Mesenchymal stem cell (in vitro differentiated cells and primary cell): Measurements from ENCODE around the gene LIPM.

ENCODE experiments used
- DNase-seq: peaks from one replicate; pipeline ENCODE4 v3.0.0-alpha.2; 2013
- H2AFZ ChIP-seq: one replicate; pipeline ENCODE4 v1.6.1; 2013; ENCODE audit warnings: low read depth, mild to moderate bottlenecking, control low read depth, inconsistent platforms, low read length, moderate library complexity
- H2AK5ac ChIP-seq: 2 replicates; pipeline ENCODE4 v1.6.1; 2013; ENCODE audit warnings: low read length, moderate library complexity, mild to moderate bottlenecking, inconsistent platforms; ENCODE audit not compliant: severe bottlenecking
- H2BK120ac ChIP-seq: one replicate; pipeline ENCODE4 v1.6.1; 2013; ENCODE audit warnings: low read depth, mild to moderate bottlenecking, inconsistent platforms, low read length, moderate library complexity
- H2BK12ac ChIP-seq, 2 experiments: one replicate each; pipeline ENCODE4 v1.6.1; 2013; ENCODE audit warnings: inconsistent platforms in 2 of 2, low read length in 2 of 2, mild to moderate bottlenecking in 2 of 2, moderate library complexity in 2 of 2, control low read depth in 1 of 2
- H2BK15ac ChIP-seq: one replicate; pipeline ENCODE4 v1.6.1; 2013; ENCODE audit warnings: mild to moderate bottlenecking, low read depth, inconsistent platforms; ENCODE audit not compliant: poor library complexity, severe bottlenecking
- H2BK5ac ChIP-seq: 2 replicates; pipeline ENCODE4 v1.6.1; 2013; ENCODE audit warnings: low read depth, mild to moderate bottlenecking, low read length, control low read depth, inconsistent platforms; ENCODE audit not compliant: poor library complexity, severe bottlenecking
- H3K14ac ChIP-seq, 2 experiments: one replicate each; pipeline ENCODE4 v1.6.1; 2013; ENCODE audit warnings: inconsistent platforms in 2 of 2, low read length in 2 of 2, control low read depth in 1 of 2, mild to moderate bottlenecking in 1 of 2, moderate library complexity in 1 of 2
- H3K18ac ChIP-seq, 2 experiments: one replicate each; pipeline ENCODE4 v1.6.1; 2013; ENCODE audit warnings: inconsistent platforms in 2 of 2, low read length in 2 of 2, control low read depth in 1 of 2, low read depth in 1 of 2, mild to moderate bottlenecking in 1 of 2
- H3K23ac ChIP-seq, 2 experiments: one replicate each; pipeline ENCODE4 v1.6.1; 2013; ENCODE audit warnings: inconsistent platforms in 2 of 2, low read length in 2 of 2, mild to moderate bottlenecking in 2 of 2, moderate library complexity in 2 of 2, control low read depth in 1 of 2
- H3K27ac ChIP-seq: 2 replicates; pipeline ENCODE4 v1.5.1; 2013; ENCODE audit warnings: mild to moderate bottlenecking, moderate library complexity, low read length, control low read depth, inconsistent platforms; ENCODE audit not compliant: poor library complexity, severe bottlenecking
- H3K27me3 ChIP-seq, 2 experiments: 2 replicates each; pipeline versions ENCODE4 v1.6.1 to v1.7.0; 2013; ENCODE audit warnings: low read length in 2 of 2, mild to moderate bottlenecking in 2 of 2, moderate library complexity in 2 of 2, control low read depth in 1 of 2, inconsistent platforms in 1 of 2; ENCODE audit not compliant: control insufficient read depth in 1 of 2, insufficient read depth in 1 of 2
- H3K36me3 ChIP-seq, 2 experiments: 2 replicates each; pipeline versions ENCODE4 v1.6.1 to v1.7.0; 2013; ENCODE audit warnings: low read length in 2 of 2, control low read depth in 1 of 2, inconsistent platforms in 1 of 2, low read depth in 1 of 2, mild to moderate bottlenecking in 1 of 2; ENCODE audit not compliant: insufficient read depth in 2 of 2, control insufficient read depth in 1 of 2
- H3K4ac ChIP-seq, 2 experiments: one replicate each; pipeline ENCODE4 v1.6.1; 2013; ENCODE audit warnings: inconsistent platforms in 2 of 2, low read length in 2 of 2, mild to moderate bottlenecking in 2 of 2, moderate library complexity in 2 of 2, control low read depth in 1 of 2, low read depth in 1 of 2
- H3K4me1 ChIP-seq: 2 replicates; pipeline ENCODE4 v1.6.1; 2013; ENCODE audit warnings: low read depth, low read length, control low read depth; ENCODE audit not compliant: control insufficient read depth, insufficient read depth
- H3K4me2 ChIP-seq: 2 replicates; pipeline ENCODE4 v1.6.1; 2013; ENCODE audit warnings: low read length, mild to moderate bottlenecking, inconsistent platforms; ENCODE audit not compliant: poor library complexity, severe bottlenecking
- H3K4me3 ChIP-seq, 2 experiments: 2 replicates each; pipeline versions ENCODE4 v1.5.1 to v1.7.0; 2013; ENCODE audit warnings: low read length in 2 of 2, mild to moderate bottlenecking in 2 of 2, control low read depth in 1 of 2, low read depth in 1 of 2; ENCODE audit not compliant: insufficient read depth in 1 of 2
- H3K79me1 ChIP-seq: replicated peaks from 2 replicates; pipeline ENCODE4 v1.6.1; 2013; ENCODE audit warnings: mild to moderate bottlenecking, control low read depth, low read length, inconsistent platforms; ENCODE audit not compliant: poor library complexity, severe bottlenecking
- H3K9ac ChIP-seq: 2 replicates; pipeline ENCODE4 v1.7.0; 2013; ENCODE audit warnings: mild to moderate bottlenecking, low read length, moderate library complexity
- H3K9me3 ChIP-seq: 2 replicates; pipeline ENCODE4 v1.7.0; 2013; ENCODE audit warnings: mild to moderate bottlenecking, low read length; ENCODE audit not compliant: control insufficient read depth
- H4K8ac ChIP-seq: one replicate; pipeline ENCODE4 v1.6.1; 2013; ENCODE audit warnings: inconsistent platforms, mild to moderate bottlenecking, low read length, moderate library complexity
- H4K91ac ChIP-seq: one replicate; pipeline ENCODE4 v1.6.1; 2013; ENCODE audit warnings: mild to moderate bottlenecking, low read length, inconsistent platforms
- WGBS: methylation state at CpG from one replicate; pipeline ENCODE4 v1.1.7; 2013; ENCODE audit warnings: mixed read lengths; 5-methylcytosine and 5-hydroxymethylcytosine counted together

Gene LIPM

GRCh38 chr10:88854684-88855083 is 52.2 kb downstream of the LIPM start:
- H3K27ac ChIP-seq = no peak overlapping the region
- DNase-seq = no peak
- H3K27me3 ChIP-seq = no peaks in the 10 kb centered on the region
- whole genome bisulfite sequencing = 80% methylated on average over 3 of the region's 3 CpGs
- no peak overlapping the region for H4K8ac ChIP-seq
- H3K4me3 ChIP-seq = no peak overlapping the region
- H3K4me1 ChIP-seq = peaks cover 2% of the 10 kb centered on the region
- H3K23ac ChIP-seq = no peak overlapping the region
- peak overlapping the region in 1 of 2 experiments; percentile 15 for H3K14ac ChIP-seq
- no peaks in the 10 kb centered on the region for H3K9me3 ChIP-seq
- no peak overlapping the region for H2BK120ac ChIP-seq
- no peaks in the 10 kb centered on the region for H3K79me1 ChIP-seq
- H4K91ac ChIP-seq = no peak overlapping the region
- no peak overlapping the region for H2AK5ac ChIP-seq
- H3K9ac ChIP-seq = no peak overlapping the region
- H3K4ac ChIP-seq = no peak overlapping the region
- H2BK12ac ChIP-seq = no peak overlapping the region
- no peak overlapping the region for H2AFZ ChIP-seq
- H3K36me3 ChIP-seq = no peaks in the 10 kb centered on the region
- H3K4me2 ChIP-seq = no peak overlapping the region
- no peak overlapping the region for H3K18ac ChIP-seq
- no peak overlapping the region for H2BK15ac ChIP-seq
- no peak overlapping the region for H2BK5ac ChIP-seq

DNA sequence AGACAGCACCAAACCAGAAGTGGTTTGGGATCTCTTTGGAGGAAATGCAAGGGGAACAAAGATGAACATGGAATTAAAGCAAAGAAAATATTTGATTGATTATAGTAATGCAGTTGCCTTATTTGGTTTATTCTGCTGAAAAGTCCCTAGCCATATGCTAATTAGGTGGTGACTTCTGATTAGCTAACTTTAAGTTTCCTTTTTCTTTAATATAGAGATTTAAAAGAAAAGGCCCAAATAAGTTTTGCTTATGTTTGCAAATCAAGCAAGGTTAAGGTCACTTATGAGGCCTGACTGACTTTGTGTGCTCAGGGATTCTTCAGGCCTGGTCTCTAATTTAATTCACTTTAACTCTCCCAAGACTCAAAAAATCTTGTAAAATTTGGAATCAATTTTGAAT is 55.3 kb downstream of the LIPM start:
- Histone ChIP-seq H4K91ac (no peak overlapping the region), H2BK120ac (no peak overlapping the region), H3K23ac (no peak overlapping the region), H3K14ac (no peak overlapping the region), H3K9me3 (no peaks in the 10 kb centered on the region), H3K4me1 (no peaks in the 10 kb centered on the region), H2BK12ac (no peak overlapping the region), H3K27me3 (peaks cover 0 to 3% of the 10 kb centered on the region in 2 experiments), H4K8ac (no peak overlapping the region), H2BK5ac (no peak overlapping the region), H3K27ac (no peak overlapping the region), H3K18ac (no peak overlapping the region), H2AFZ (no peak overlapping the region), H3K79me1 (no peaks in the 10 kb centered on the region), H2BK15ac (no peak overlapping the region), H3K4me2 (no peak overlapping the region), H2AK5ac (no peak overlapping the region), H3K9ac (no peak overlapping the region), H3K4me3 (no peak overlapping the region), H3K36me3 (no peaks in the 10 kb centered on the region), H3K4ac (no peak overlapping the region)
- no peak for DNase-seq

DNA sequence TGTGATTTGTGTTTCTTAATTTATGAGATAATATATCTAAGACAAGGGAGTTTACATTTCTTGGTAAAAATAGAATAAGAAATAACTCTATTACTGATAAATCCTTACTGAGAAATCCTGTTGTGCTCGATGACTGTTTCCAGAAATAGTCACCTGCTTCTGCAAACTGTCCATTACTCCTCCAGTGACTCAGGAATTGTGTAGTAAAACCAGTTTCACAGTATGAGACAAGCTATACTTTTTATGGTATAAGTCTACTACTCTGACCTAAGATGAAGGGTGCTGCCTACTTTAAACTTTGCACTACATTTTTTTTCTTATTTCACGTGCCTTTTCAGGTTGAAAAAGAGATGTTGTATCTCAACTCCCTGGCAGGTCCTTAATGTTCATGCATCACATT is 56.0 kb downstream of the LIPM start:
- Histone ChIP-seq H3K9me3 (no peaks in the 10 kb centered on the region), H2AK5ac (no peak overlapping the region), H3K9ac (no peak overlapping the region), H3K18ac (no peak overlapping the region), H3K14ac (no peak overlapping the region), H3K27ac (no peak overlapping the region), H3K36me3 (no peaks in the 10 kb centered on the region), H3K23ac (no peak overlapping the region), H2BK120ac (no peak overlapping the region), H3K4me1 (no peaks in the 10 kb centered on the region), H2BK15ac (no peak overlapping the region), H2BK12ac (no peak overlapping the region), H2AFZ (no peak overlapping the region), H3K4me3 (no peak overlapping the region), H4K91ac (no peak overlapping the region), H2BK5ac (no peak overlapping the region), H3K79me1 (no peaks in the 10 kb centered on the region), H4K8ac (no peak overlapping the region), H3K27me3 (peaks cover 0 to 3% of the 10 kb centered on the region in 2 experiments), H3K4ac (no peak overlapping the region), H3K4me2 (no peak overlapping the region)
- WGBS = no CpG with 5 or more reads among the region's 2 CpGs
- DNase-seq = no peak

DNA sequence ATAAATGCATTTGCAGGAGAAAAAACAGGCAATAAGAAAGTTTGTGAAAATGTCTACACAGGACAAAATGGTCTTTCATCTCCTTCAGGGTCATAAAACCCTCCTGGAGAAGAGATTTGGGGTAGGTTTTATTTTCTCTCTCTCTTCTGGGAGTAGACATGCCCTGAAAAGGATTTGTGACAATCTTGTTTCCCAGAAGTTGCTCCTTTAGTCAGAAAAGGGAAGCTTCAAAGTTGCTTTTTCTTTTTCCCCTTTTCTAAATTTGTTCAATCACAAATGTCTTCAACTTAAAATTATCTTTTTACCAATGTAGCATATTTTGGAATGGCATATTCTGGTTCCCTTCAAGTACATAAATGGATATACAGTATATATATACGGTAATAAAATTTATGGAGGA is 58.5 kb downstream of the LIPM start:
- Histone ChIP-seq H2AFZ (no peak overlapping the region), H2BK5ac (no peak overlapping the region), H2AK5ac (no peak overlapping the region), H2BK15ac (no peak overlapping the region), H3K79me1 (no peaks in the 10 kb centered on the region), H3K4ac (no peak overlapping the region), H3K4me2 (no peak overlapping the region), H3K4me3 (no peak overlapping the region), H3K23ac (no peak overlapping the region), H3K9me3 (no peaks in the 10 kb centered on the region), H3K27ac (no peak overlapping the region), H3K9ac (no peak overlapping the region), H3K18ac (no peak overlapping the region), H4K8ac (no peak overlapping the region), H2BK12ac (no peak overlapping the region), H2BK120ac (no peak overlapping the region), H4K91ac (no peak overlapping the region), H3K27me3 (peaks cover 0 to 3% of the 10 kb centered on the region in 2 experiments), H3K36me3 (no peaks in the 10 kb centered on the region), H3K4me1 (no peaks in the 10 kb centered on the region), H3K14ac (no peak overlapping the region)
- WGBS = no CpG with 5 or more reads among the region's 1 CpG
- no peak for DNase-seq
